LNCAP (cell line): ENCODE results near the gene FAM221B.

ENCODE experiments used
- TF ChIP-seq, protein P1 (sequence below): fragments of 450-650 bp; IDR thresholded peaks from 2 replicates; pipeline ENCODE4 v1.5.1; 2017; ENCODE audit warnings: mild to moderate bottlenecking

FAM221B gene

DNA sequence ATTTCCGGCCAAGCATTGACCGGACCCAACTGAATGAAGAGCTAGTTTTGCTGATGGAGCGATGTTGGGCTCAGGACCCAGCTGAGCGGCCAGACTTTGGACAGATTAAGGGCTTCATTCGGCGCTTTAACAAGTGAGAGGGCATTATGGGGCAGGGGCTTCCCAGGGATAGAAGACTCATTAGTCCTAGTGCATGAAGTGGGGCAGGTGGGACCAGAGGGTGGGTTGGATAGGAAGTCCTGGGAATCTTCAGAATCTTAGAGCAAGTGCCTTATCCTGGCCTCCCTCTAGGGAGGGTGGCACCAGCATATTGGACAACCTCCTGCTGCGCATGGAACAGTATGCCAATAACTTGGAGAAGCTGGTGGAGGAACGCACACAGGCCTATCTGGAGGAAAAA lies 22.4 kb downstream of the FAM221B start:
- TF ChIP-seq, protein P1, sequence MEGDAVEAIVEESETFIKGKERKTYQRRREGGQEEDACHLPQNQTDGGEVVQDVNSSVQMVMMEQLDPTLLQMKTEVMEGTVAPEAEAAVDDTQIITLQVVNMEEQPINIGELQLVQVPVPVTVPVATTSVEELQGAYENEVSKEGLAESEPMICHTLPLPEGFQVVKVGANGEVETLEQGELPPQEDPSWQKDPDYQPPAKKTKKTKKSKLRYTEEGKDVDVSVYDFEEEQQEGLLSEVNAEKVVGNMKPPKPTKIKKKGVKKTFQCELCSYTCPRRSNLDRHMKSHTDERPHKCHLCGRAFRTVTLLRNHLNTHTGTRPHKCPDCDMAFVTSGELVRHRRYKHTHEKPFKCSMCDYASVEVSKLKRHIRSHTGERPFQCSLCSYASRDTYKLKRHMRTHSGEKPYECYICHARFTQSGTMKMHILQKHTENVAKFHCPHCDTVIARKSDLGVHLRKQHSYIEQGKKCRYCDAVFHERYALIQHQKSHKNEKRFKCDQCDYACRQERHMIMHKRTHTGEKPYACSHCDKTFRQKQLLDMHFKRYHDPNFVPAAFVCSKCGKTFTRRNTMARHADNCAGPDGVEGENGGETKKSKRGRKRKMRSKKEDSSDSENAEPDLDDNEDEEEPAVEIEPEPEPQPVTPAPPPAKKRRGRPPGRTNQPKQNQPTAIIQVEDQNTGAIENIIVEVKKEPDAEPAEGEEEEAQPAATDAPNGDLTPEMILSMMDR, result no peak

DNA sequence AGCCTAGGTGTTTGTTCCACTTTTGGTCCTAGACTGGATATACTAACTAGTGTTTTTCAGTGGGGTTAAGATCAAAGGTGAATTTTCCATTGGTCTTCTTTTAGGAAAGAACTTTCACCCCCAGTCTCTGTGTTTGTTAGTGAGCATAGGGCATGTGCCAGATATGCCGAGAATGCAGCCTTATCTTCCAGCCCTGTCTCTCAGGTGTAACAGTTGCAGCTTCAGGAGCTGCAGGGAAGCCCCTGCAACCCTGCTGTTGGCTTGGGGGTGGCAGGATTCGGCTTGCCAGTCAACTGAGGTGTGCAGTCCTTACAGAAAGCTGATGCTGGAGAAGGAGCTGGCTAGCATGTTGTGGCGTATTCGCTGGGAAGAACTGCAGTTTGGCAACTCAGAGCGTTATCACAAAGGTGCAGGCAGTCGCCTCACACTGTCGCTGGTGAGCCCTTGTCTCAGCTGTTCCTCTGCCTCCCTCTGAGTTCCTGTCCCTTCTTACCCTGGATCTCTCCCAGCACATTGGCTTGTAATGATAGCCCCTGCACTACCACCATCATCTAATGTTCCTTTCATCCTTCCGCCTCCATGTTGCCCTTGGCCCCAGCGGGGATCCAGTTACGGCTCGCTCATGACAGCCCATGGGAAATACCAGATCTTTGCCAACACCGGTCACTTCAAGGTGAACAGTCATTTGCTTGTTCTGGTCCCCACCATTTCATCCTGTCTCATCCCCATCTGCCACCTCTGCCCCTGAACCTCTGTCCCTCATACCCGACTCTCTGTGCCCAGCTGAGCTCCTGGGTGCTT lies 27.0 kb downstream of the FAM221B start:
- TF ChIP-seq, protein P1, result no peak

GRCh38 chr9:35800530-35800929 lies 28.0 kb downstream of the FAM221B start:
- TF ChIP-seq, protein P1, result no peak

- TF ChIP-seq, protein P1, result no peak
Observed at GRCh38 chr9:35798658-35799374, 29.7 kb downstream of the FAM221B start.

GRCh38 chr9:35797311-35798109 lies 31.0 kb downstream of the FAM221B start:
- TF ChIP-seq, protein P1, result no peak

DNA sequence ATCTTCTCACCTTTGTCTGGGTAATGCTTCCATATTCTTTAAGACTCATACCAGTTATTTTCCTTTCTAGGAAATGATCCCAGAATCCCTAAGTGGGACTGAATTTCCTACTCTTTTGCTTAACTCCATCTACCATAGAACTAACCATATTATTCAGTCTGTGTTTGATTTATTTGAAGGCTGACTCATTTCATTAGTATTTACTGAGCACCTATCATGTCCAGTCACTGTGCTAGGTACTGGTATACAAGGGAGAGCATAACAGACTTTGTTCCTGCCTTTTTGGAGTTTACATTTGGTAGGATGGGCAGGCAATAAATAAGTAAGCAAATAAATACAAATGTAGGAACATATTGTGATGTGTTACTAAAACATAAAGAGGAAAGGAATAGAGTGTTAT lies 32.8 kb downstream of the FAM221B start:
- TF ChIP-seq, protein P1, result no peak

DNA sequence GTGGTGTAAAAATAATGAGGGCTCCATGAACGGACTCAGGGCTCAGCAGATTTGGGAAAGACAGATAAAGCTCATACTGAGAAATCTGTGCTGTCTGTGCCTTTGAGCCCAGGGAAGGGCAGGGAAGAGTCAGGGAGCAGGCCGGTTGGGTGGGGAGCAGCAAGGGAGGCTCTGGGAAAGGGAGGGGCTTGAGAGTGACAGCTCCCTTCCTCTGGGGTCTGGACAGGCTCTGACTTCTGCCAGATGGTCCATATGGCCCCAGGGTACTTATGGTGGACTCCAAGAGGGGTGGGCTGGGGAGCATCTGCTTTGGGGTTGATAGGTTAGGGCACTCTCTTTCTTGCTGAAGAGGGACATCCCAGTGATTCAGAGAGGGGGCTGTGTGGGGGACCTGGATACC lies 35.1 kb downstream of the FAM221B start:
- TF ChIP-seq, protein P1, result no peak
